Small intestine (tissue), 7 donors: Measurements from ENCODE around the gene DVL2. TPM values are rescaled to one million over a fixed set of nuclear protein-coding genes. Genes with fewer than 3 reads are reported as not detected.
"Not testable (repeated sequence)": the region's sequence is repeated elsewhere in the genome, so short reads cannot be mapped to it uniquely, and the experiment has no call there.

Experiments
- DNase-seq, 2 donors: peaks; one replicate each; pipeline versions ENCODE4 v3.0.0 to v3.0.0-alpha.2; 2013
- FAIRE-seq: peaks from 2 replicates; lab custom pipeline; 2012; peaks lifted over from hg19 to GRCh38; lab: Jason Lieb, UNC
- H3K27ac ChIP-seq, 3 donors: one replicate each; pipeline ENCODE4 v1.5.1; 2013; ENCODE audit warnings: low read length in 2 of 3, mild to moderate bottlenecking in 2 of 3, control low read depth in 1 of 3, inconsistent platforms in 1 of 3, low read depth in 1 of 3, moderate library complexity in 1 of 3
- H3K27me3 ChIP-seq, 3 donors: one replicate each; pipeline ENCODE4 v1.6.1; 2013; ENCODE audit warnings: low read length in 3 of 3, inconsistent platforms in 1 of 3; ENCODE audit not compliant: control insufficient read depth in 3 of 3, insufficient read depth in 3 of 3
- H3K36me3 ChIP-seq, 3 donors: one replicate each; pipeline ENCODE4 v1.6.1; 2013; ENCODE audit warnings: low read length in 3 of 3, inconsistent platforms in 1 of 3, low read depth in 1 of 3, mild to moderate bottlenecking in 1 of 3, moderate library complexity in 1 of 3; ENCODE audit not compliant: control insufficient read depth in 3 of 3, insufficient read depth in 2 of 3
- H3K4me1 ChIP-seq, 3 donors: one replicate each; pipeline ENCODE4 v1.6.1; 2013; ENCODE audit warnings: low read length in 2 of 3, inconsistent platforms in 1 of 3, low read depth in 1 of 3, mild to moderate bottlenecking in 1 of 3, moderate library complexity in 1 of 3; ENCODE audit not compliant: control insufficient read depth in 3 of 3, insufficient read depth in 2 of 3
- H3K4me3 ChIP-seq, 3 donors: one replicate each; pipeline ENCODE4 v1.5.1; 2013; ENCODE audit warnings: low read length in 3 of 3, control low read depth in 1 of 3, inconsistent platforms in 1 of 3, low read depth in 1 of 3, mild to moderate bottlenecking in 1 of 3, moderate library complexity in 1 of 3
- H3K9me3 ChIP-seq, 2 donors: one replicate each; pipeline ENCODE4 v1.6.1; 2013; ENCODE audit warnings: low read depth in 1 of 2, low read length in 1 of 2; ENCODE audit not compliant: control insufficient read depth in 2 of 2, insufficient read depth in 1 of 2
- WGBS, 3 donors: extraction: QIAGEN DNeasy Blood & Tissue Kit; methylation state at CpG; one replicate each; pipeline ENCODE4 v1.1.7; 2013; 5-methylcytosine and 5-hydroxymethylcytosine counted together
- polyA plus RNA-seq, 4 donors: library from polyadenylated mRNA; stranded (reverse) in 3 of 4; unstranded in 1 of 4; fragments of 200-250 nt in 3 of 4; fragments of 120-200 nt in 1 of 4; gene quantifications; one replicate each; pipeline versions ENCODE4 v1.2.1 to v1.2.3, GENCODE V29; 2013
- donor health status: healthy with polysubstance abuse.
- donor health status: control.
- donor health status: control.
- donor health status: Bipolar disorder and iron deficiency.
- donor health status: healthy.

Gene DVL2
- polyA plus RNA-seq, 4 donors = 8.1 to 44.4 (median 16.0) TPM

DNA sequence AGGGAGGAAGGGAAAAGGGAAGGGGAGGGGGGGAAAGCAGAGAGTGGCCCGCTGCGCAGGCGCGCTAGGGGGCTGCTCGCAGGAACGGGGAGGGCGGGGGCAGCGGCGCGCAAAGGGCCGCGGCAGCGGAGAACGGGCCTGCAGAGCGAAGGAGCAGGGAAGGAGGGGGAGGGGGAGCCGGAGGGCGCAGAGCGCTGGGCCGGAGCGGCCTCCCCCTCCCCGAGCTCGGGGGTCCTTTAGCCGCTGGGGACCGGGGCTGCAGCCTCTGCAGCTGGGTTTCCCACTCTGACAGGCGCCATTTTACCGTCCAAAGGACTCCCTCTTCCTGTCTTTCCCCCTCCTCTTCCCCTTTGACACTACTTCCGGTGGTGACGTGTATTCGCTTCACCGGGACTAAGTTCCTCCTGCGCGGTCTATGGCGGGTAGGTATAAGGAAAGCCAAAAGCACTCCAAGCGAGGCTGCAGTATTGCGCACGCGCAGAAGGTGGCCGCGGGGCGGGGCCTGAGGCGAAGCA lies 17.4 kb upstream of the DVL2 start, which contains the start of gene CTDNEP1:
TSS of gene CTDNEP1 (minus strand) at position 74 of the 515 bp plus-strand sequence. CDS start 438 bp downstream, outside the sequence.
- Histone ChIP-seq H3K4me3 (peak within 1 kb of the TSS; percentile 79 to 95 (median 90)), H3K36me3 (peaks cover 0 to 41% (median 2%) of the 10 kb centered on the region in 3 donors), H3K9me3 (no peaks in the 10 kb centered on the region), H3K27me3 (no peaks in the 10 kb centered on the region), H3K27ac (peak within 1 kb of the TSS; percentile 94 to 100 (median 100)), H3K4me1 (peaks cover 10 to 35% (median 11%) of the 10 kb centered on the region in 3 donors)
- WGBS, 3 donors = 0 to 1% (median 1%) methylated on average over 18 to 41 of the region's 41 CpGs
- FAIRE-seq = no peak
- DNase-seq = peak; percentile 100

DNA sequence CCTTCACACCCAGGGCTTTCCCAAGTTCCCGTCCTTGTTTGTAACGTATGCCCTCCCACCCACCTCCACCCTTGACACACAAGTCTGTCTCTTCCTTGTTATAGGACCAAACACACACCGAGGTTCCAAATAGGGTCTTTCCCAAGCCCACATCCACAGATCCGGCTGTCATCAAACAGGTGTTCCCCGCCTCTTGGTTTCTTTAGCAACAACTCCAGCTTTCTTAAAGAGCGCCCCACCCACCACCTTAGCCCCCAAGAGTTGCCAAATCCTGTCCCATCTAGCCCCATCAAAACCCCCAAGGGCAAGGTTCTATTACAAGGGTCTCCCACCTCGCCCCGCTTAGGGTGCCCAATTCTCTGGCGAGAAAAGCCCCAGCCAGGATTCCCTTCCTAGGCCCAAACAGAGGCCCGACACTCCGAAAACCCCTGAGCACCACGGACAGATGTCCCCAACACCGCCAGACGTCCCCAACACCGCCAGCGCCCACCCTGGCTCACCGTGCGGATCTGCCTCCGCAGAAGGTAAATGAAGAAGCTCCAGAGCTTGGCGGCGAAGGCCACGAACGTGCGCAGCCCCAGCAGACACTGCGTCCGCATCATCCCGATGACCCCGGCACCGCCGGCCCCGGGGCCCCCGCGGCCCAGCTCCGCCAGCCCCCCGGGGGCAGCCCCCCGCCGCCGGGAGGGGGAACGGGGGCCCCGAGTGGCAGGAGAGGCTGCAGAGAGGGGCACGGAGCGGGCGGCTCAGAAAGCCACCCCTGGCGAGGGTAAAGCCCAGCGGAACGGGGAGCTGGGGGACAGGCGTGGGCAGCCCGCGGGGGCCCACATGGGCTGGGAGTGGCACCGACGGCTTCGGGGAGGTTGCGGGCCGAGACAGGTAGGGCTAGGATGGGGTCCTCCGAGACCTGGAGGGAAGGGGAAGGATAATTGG lies 16.6 kb upstream of the DVL2 start:
- 0 to 1% (median 0%) methylated on average over 40 to 55 of the region's 55 CpGs for WGBS, 3 donors
- DNase-seq (peak in 1 of 2 donors; percentile 61), FAIRE-seq (no peak)
- H3K27me3 ChIP-seq = no peaks in the 10 kb centered on the region
- H3K4me3 ChIP-seq = peak overlapping the region; percentile 79 to 95 (median 90)
- H3K36me3 ChIP-seq = peaks cover 0 to 41% (median 1%) of the 10 kb centered on the region in 3 donors
- peaks cover 10 to 30% (median 11%) of the 10 kb centered on the region in 3 donors for H3K4me1 ChIP-seq
- H3K27ac ChIP-seq = peak overlapping the region; percentile 86 to 100 (median 100)
- H3K9me3 ChIP-seq = no peaks in the 10 kb centered on the region

DNA sequence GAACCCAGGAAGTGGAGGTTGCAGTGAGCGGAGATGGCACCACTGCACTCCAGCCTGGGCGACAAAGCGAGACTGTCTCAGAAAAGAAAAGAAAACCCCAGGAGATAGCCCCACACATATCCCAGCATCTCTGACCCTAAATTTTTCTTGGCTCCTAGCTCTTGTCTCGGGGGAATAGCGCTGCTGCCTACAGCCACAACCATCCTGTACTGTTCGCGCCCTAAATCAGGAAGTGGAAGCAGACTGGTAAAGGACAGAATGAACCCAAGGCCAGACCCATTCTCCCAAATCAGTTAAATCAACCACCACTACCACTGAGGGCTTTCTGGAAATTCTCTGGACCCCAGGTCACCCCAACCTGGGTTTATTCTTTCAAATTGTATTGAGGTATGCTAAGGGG lies 15.5 kb upstream of the DVL2 start:
- Histone ChIP-seq H3K9me3 (no peaks in the 10 kb centered on the region), H3K27ac (peak overlapping the region in 2 of 3 donors; percentile 30 to 100), H3K4me1 (peaks cover 10 to 29% (median 11%) of the 10 kb centered on the region in 3 donors), H3K27me3 (no peaks in the 10 kb centered on the region), H3K36me3 (peaks cover 0 to 41% (median 5%) of the 10 kb centered on the region in 3 donors), H3K4me3 (peak overlapping the region in 2 of 3 donors; percentile 79 to 90)
- WGBS, 3 donors = 83 to 90% (median 87%) methylated on average over 7 of the region's 7 CpGs
- FAIRE-seq (no peak), DNase-seq (no peak)

DNA sequence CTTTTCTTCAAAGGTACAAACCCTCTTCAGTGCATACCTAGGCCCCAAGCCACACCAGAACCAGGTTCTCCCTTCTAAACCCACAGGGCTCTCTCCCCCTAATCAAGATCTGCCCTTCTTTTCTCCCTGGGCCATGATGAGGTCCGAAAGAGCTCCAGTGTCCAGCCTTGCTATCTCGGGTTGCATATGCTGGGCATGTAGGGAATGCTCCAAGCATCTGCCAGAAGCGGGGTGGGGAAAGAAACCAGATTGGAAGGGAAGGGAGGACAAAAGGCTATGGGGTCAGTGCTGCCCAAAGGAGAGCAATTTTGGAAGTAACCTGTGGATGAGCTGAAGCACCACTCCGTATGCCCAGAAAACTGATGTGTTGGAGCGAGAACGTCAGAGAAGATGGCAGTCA lies 14.9 kb upstream of the DVL2 start:
- Histone ChIP-seq H3K9me3 (no peaks in the 10 kb centered on the region), H3K27me3 (no peaks in the 10 kb centered on the region), H3K4me1 (peaks cover 10 to 25% (median 11%) of the 10 kb centered on the region in 3 donors), H3K27ac (no peak overlapping the region), H3K4me3 (no peak overlapping the region), H3K36me3 (peaks cover 0 to 42% (median 8%) of the 10 kb centered on the region in 3 donors)
- DNase-seq = no peak
- WGBS, 3 donors = 78 to 90% (median 84%) methylated on average over 6 of the region's 6 CpGs
- FAIRE-seq = no peak

DNA sequence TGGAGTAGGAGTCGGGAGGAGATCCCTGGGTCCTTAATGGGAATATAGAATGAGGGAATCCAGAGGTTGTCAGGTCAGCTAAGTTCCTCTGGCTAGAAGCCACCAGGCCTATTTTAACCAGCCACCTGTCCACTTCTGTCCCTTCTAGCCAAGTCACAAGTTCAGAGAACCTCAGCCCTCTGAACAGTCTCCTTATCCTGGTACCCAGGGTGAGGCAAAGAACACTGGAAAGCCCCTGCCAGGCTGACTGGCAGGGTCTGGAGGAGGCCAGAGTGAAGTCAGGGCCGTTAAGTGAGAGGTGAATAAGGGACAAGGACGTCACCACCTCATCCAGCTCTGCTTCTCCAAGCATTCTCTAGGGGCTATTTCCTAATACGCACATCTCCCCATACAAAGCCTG lies 14.5 kb upstream of the DVL2 start:
- WGBS, 3 donors = 66 to 74% (median 69%) methylated on average over 4 of the region's 4 CpGs
- Histone ChIP-seq H3K4me3 (no peak overlapping the region), H3K36me3 (peaks cover 0 to 44% (median 8%) of the 10 kb centered on the region in 3 donors), H3K27me3 (no peaks in the 10 kb centered on the region), H3K9me3 (no peaks in the 10 kb centered on the region), H3K27ac (no peak overlapping the region), H3K4me1 (peaks cover 10 to 24% (median 11%) of the 10 kb centered on the region in 3 donors)
- DNase-seq = no peak
- FAIRE-seq = no peak

DNA sequence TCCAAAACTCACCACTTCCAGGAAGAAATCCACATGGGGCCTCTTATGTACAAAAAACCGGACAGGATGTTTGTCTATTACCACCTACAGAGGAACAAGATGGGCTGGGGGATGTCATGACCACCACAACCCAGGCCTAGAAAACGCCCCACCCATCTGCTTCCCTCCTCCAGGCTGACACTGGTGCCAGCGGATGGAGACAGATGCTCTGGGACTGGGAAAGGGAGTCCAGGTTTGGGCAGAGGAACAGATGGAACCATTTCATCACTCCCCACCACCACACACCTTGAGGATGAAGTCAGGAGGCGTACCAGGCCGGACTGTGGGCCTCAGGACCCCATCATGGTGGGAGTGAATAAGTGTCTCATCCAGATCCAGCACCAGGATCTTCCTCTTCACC lies 12.5 kb upstream of the DVL2 start:
- DNase-seq (no peak), FAIRE-seq (no peak)
- Histone ChIP-seq H3K4me1 (peaks cover 10 to 23% (median 11%) of the 10 kb centered on the region in 3 donors), H3K27ac (no peak overlapping the region), H3K36me3 (peaks cover 0 to 52% (median 8%) of the 10 kb centered on the region in 3 donors), H3K27me3 (no peaks in the 10 kb centered on the region), H3K9me3 (no peaks in the 10 kb centered on the region), H3K4me3 (no peak overlapping the region)
- WGBS, 3 donors = 91 to 94% (median 92%) methylated on average over 5 of the region's 5 CpGs

DNA sequence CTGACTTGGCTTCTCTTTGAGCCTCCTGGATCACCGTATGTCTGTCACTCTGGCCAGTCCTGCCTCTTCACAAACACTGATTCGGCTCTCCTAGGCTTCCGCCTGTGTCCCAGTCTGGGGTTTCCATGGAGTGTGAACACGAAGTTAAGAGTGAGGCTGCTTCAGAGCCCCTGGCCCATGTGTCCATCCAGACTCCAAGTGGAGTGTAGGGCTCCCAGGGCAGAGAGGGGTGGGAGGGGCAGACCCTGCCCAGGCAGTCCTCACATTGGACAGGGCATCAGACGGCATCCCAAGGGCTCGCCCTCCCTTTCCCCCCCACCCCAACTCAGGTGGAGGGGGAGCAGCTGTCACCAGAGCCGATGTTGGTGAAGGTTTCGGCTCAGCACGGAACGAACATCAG lies 9.5 kb upstream of the DVL2 start:
- peak overlapping the region in 1 of 3 donors; percentile 3 for H3K27ac ChIP-seq
- FAIRE-seq, H3K9me3 ChIP-seq, H3K4me3 ChIP-seq, H3K27me3 ChIP-seq, DNase-seq: not testable (repeated sequence)
- peaks cover 0 to 55% (median 12%) of the 10 kb centered on the region in 3 donors for H3K36me3 ChIP-seq
- WGBS, 3 donors = 70 to 82% (median 79%) methylated on average over 10 of the region's 10 CpGs
- H3K4me1 ChIP-seq = peaks cover 3 to 24% (median 3%) of the 10 kb centered on the region in 3 donors

DNA sequence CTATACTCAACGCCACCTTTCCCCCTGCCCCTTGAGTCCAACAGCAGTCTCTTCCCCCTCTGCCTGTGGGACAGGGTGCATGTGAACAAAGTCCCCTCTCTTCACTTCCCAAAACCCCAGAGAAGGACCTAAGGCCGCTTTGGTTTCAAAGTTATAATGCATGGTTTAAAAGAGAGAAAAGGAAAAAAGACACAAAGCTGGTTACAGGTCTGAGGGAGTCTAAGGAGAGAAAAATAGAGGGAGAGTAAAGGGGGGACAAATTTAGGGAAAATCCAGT lies 9.1 kb upstream of the DVL2 start:
- peaks cover 3 to 20% (median 3%) of the 10 kb centered on the region in 3 donors for H3K4me1 ChIP-seq
- DNase-seq = no peak
- H3K4me3 ChIP-seq = peak overlapping the region in 2 of 3 donors; percentile 95 to 99
- no peak for FAIRE-seq
- peaks cover 0 to 51% (median 12%) of the 10 kb centered on the region in 3 donors for H3K36me3 ChIP-seq
- 21 to 30% (median 28%) methylated on average over 2 of the region's 2 CpGs for WGBS, 3 donors
- H3K27ac ChIP-seq = peak overlapping the region; percentile 98 to 99 (median 98)
- H3K27me3 ChIP-seq = no peaks in the 10 kb centered on the region
- no peaks in the 10 kb centered on the region for H3K9me3 ChIP-seq
